GM18505 (cell line): ENCODE measurements around the gene OR2AT4.

Experiments
- ATAC-seq: cut with Tn5 transposase; IDR thresholded peaks from one replicate; pipeline ENCODE4 v1.9.1; 2021; ENCODE audit not compliant: unreplicated experiment
- POLR2A ChIP-seq: IDR thresholded peaks from 4 replicates; pipeline ENCODE4 v1.6.1; 2011; ENCODE audit warnings: borderline replicate concordance; ENCODE audit not compliant: insufficient read depth, insufficient read length; ENCODE audit errors: extremely low read depth

The OR2AT4 gene

GRCh38 chr11:75041263-75041662 is 55.4 kb downstream of the OR2AT4 start:
- ATAC-seq, result no peak
- TF ChIP-seq POLR2A, result no peak

DNA sequence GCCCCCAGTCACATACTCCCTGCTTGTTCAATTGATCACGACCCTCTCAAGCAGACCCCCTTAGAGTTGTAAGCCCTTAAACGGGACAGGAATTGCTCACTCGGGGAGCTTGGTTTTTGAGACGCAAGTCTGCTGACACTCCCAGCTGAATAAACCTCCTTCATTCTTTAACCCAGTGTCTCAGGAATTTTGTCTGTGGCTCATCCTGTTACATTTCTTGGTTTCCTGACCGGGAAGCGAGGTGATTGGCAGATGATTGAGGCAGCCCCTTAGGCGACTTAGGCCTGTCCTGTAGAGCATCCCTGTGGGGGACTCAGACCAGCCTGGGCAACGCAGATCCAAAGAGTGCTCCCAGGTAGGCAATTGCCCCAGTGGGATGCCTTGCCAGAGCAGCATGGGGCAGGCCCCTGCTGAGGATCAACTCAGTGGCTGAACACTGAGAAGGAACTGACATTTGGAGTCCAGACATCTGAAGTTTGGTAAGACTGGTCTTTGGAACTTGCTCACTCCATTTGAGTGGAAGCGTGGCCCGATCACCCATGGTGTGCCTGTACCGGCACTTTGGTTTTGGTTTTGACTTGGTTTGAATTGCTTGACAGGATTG is 56.4 kb downstream of the OR2AT4 start:
- no peak for ATAC-seq
- TF ChIP-seq POLR2A, result no peak

- no peak for ATAC-seq
- TF ChIP-seq POLR2A, result no peak
Measured at GRCh38 chr11:75035911-75036565, 60.6 kb downstream of the OR2AT4 start.

DNA sequence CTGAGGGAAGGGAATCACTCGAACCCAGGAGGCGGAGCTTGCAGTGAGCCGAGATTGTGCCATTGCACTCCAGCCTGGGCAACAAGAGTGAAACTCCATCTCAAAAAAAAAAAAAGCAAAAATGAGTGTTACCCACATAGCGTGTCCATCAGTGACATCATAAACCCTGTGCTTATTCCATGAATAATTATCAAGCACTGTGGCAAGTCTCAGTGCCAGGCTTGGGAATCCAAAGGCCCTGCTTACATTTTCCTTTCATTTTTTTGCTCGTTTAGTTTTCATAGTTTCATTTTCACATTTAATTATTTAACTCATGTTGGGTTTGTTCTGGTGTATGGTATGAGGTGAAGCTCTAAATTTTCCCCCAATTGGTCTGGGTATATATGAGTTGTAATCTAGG is 61.4 kb downstream of the OR2AT4 start:
- no peak for TF ChIP-seq POLR2A
- ATAC-seq, result no peak

GRCh38 chr11:75033916-75034315 is 62.8 kb downstream of the OR2AT4 start:
- no peak for ATAC-seq
- TF ChIP-seq POLR2A, result no peak

DNA sequence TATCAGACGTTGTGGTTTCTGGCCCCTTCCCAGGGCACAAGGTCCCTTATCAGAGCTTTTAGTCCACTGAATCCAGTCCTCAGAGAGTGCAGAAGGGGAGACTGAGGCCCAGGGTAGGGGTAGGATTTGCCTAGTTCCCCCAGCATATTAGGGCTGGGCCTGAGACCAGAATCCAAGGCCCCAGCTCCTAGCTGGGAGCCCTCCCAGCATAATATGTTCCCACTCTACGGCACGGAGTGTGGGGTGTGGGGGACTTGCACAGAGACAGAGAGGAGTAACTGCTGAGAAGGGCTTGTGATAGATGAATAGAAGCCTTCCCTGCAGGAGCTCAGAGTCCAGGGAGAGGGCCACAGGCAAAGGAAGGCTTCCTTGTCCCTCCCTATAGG is 64.1 kb downstream of the OR2AT4 start:
- no peak for TF ChIP-seq POLR2A
- ATAC-seq, result no peak

GRCh38 chr11:75031771-75032549 is 64.7 kb downstream of the OR2AT4 start:
- TF ChIP-seq POLR2A, result no peak
- ATAC-seq, result no peak
